Vagina (tissue), 2 donors: Measurements from ENCODE around the gene ZBTB25.

Experiments used
- CTCF ChIP-seq, 3 experiments: fragments of 450-650 bp in 2 of 3; fragments of 200-600 bp in 1 of 3; sonication (generic) in 1 of 3; IDR thresholded peaks; one replicate each; pipeline ENCODE4 v1.5.1; 2017 to 2019; ENCODE audit warnings: antibody characterized with exemption in 3 of 3, mild to moderate bottlenecking in 2 of 3, moderate library complexity in 2 of 3
- POLR2AphosphoS5 ChIP-seq, 2 donors: sonication (generic); formaldehyde crosslinking; IDR thresholded peaks; one replicate each; pipeline ENCODE4 v1.9.0; 2017; ENCODE audit warnings: antibody characterized with exemption in 2 of 2, mild to moderate bottlenecking in 2 of 2, low read depth in 1 of 2; ENCODE audit not compliant: insufficient read depth in 1 of 2

GRCh38 chr14:64463195-64463594, 40.4 kb downstream of the ZBTB25 start:
- TF ChIP-seq POLR2AphosphoS5 (IDR thresholded peaks at IDR 0.05; ENCODE audit: insufficient read depth in 1 of 2, low read depth in 1 of 2) (no peak), CTCF (IDR thresholded peaks at IDR 0.05) (no peak)
